Mesodermal cell (in vitro differentiated cells): ENCODE data around the gene OAF.

Source experiments
- H3K27ac ChIP-seq: 2 replicates; pipeline ENCODE4 v1.7.0; 2013; ENCODE audit warnings: mild to moderate bottlenecking, low read depth, low read length, moderate library complexity; ENCODE audit not compliant: severe bottlenecking
- H3K36me3 ChIP-seq: 2 replicates; pipeline ENCODE4 v1.7.1; 2013; ENCODE audit warnings: mild to moderate bottlenecking, low read length, moderate library complexity; ENCODE audit not compliant: control insufficient read depth, insufficient read depth
- H3K4me1 ChIP-seq: one replicate; pipeline ENCODE4 v1.7.1; 2013; ENCODE audit warnings: mild to moderate bottlenecking, low read length; ENCODE audit not compliant: insufficient read depth, control insufficient read depth, poor library complexity, severe bottlenecking
- H3K4me3 ChIP-seq: 2 replicates; pipeline ENCODE4 v1.7.0; 2013; ENCODE audit warnings: low read length, control low read depth, mild to moderate bottlenecking; ENCODE audit not compliant: insufficient read depth, poor library complexity, severe bottlenecking; ENCODE audit errors: extremely low read depth
- H3K9me3 ChIP-seq: 2 replicates; pipeline ENCODE4 v1.7.1; 2013; ENCODE audit warnings: mild to moderate bottlenecking, low read length, moderate library complexity; ENCODE audit not compliant: control insufficient read depth
- WGBS, 2 experiments: methylation state at CpG; one replicate each; pipeline ENCODE4 v1.1.5; 2013; ENCODE audit warnings: missing lambda C conversion rate in 2 of 2; ENCODE audit not compliant: insufficient coverage in 2 of 2; 5-methylcytosine and 5-hydroxymethylcytosine counted together

Gene OAF

DNA sequence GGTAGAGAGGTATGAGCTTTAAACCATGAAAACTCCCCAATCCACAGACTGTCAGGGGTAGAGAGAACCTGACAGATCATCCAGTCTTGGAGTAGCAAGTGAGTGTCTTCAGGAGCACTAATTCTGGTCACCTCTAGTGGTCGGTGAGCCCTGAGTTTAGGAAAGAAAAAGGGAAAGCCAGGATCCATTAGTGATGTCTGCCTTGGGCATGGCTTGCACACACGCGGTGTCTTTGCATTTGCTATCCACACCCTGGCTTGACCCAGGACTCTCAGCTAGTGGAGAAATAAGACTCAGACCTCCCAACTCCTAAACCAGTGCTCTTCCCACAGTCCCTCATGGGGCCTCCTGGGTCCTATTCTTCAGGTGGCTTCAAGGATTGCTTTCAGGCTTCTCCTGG, 48.4 kb downstream of the OAF start:
- Histone ChIP-seq H3K27ac (no peak overlapping the region), H3K9me3 (no peaks in the 10 kb centered on the region), H3K4me3 (no peak overlapping the region), H3K36me3 (no peaks in the 10 kb centered on the region), H3K4me1 (no peaks in the 10 kb centered on the region)
- 88 to 89% methylated on average over 3 of the region's 3 CpGs for WGBS, 2 experiments

- 81 to 91% methylated on average over 2 to 3 of the region's 7 CpGs for WGBS, 2 experiments
- Histone ChIP-seq H3K9me3 (no peaks in the 10 kb centered on the region), H3K36me3 (no peaks in the 10 kb centered on the region), H3K4me1 (no peaks in the 10 kb centered on the region), H3K4me3 (no peak overlapping the region), H3K27ac (no peak overlapping the region)
Measured at GRCh38 chr11:120259988-120260565, 49.2 kb downstream of the OAF start.

DNA sequence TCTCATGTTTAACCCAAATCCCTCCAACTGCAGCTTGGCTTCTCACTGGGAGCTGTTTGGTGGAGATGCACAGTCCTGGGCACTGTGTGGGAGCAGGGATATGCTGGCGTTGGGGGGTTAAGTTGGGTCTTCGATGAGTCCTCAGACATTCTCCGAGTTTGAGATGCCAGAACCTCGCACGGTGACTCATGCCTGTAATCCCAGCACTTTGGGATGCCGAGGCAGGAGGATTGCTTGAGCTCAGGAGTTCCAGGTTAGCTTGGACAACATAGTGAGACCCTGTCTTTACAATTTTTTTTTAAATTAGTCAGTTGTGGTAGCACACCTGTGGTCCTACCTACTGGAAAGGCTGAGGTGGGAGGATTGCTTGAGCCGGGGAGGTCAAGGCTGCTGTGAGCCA, 49.8 kb downstream of the OAF start:
- Histone ChIP-seq H3K27ac (no peak overlapping the region), H3K9me3 (no peaks in the 10 kb centered on the region), H3K4me1 (no peaks in the 10 kb centered on the region), H3K4me3 (no peak overlapping the region), H3K36me3 (no peaks in the 10 kb centered on the region)
- WGBS, 2 experiments = 86 to 92% methylated on average over 7 of the region's 7 CpGs

GRCh38 chr11:120261321-120261720, 50.5 kb downstream of the OAF start:
- no peak overlapping the region for H3K27ac ChIP-seq
- H3K9me3 ChIP-seq = no peaks in the 10 kb centered on the region
- no peaks in the 10 kb centered on the region for H3K36me3 ChIP-seq
- no peak overlapping the region for H3K4me3 ChIP-seq
- H3K4me1 ChIP-seq = no peaks in the 10 kb centered on the region

- Histone ChIP-seq H3K4me3 (no peak overlapping the region), H3K9me3 (no peaks in the 10 kb centered on the region), H3K4me1 (no peaks in the 10 kb centered on the region), H3K27ac (no peak overlapping the region), H3K36me3 (no peaks in the 10 kb centered on the region)
- WGBS, 2 experiments = 100% methylated on average over 3 of the region's 3 CpGs; no CpG with 5 or more reads in 1 of the 2 experiments
Measured at GRCh38 chr11:120261931-120262330, 51.1 kb downstream of the OAF start.

DNA sequence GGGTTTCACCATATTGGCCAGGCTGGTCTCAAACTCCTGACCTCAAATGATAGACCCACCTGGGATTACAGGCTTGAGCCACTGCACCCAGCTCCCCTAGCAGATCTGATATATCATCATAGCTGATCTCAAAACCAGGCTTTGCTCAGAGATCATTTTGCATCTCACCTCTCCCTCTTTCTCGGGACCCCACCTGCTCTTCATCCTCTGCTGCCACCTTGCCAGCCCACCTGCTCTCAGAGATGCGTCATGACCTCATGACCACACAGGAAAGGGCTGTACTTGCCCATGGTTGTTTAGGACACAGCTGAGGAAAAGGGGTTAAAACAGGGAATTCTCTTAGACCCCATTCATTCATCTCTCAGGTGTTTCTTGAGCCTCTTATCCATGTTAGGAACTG, 56.5 kb downstream of the OAF start:
- Histone ChIP-seq H3K4me3 (no peak overlapping the region), H3K4me1 (no peaks in the 10 kb centered on the region), H3K27ac (no peak overlapping the region), H3K36me3 (no peaks in the 10 kb centered on the region), H3K9me3 (no peaks in the 10 kb centered on the region)
- 92 to 93% methylated on average over 2 of the region's 2 CpGs for WGBS, 2 experiments

GRCh38 chr11:120268686-120269085, 57.9 kb downstream of the OAF start:
- no peak overlapping the region for H3K4me3 ChIP-seq
- 83 to 93% methylated on average over 3 to 5 of the region's 5 CpGs for WGBS, 2 experiments
- no peak overlapping the region for H3K27ac ChIP-seq

DNA sequence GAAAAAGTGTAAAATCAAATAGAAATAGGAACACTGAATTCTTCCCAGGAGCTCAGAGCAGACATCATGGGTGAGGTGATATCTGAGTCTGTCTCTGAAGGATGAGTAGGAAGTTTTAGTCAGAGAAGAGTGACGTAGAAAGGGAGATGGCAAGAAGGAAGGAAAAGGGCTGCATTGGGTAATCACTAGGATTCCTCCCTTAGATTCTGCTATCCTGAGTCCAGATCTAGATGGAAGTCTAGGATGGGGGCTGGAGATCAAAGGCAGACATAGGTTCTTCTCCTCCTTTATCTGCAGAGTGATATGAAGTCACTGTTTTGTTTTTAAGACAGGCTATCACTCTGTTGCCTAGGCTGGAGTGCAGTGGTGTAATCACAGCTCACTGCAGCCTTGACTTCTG, 59.6 kb downstream of the OAF start:
- 78 to 86% methylated on average over 1 of the region's 1 CpG for WGBS, 2 experiments
- Histone ChIP-seq H3K9me3 (no peaks in the 10 kb centered on the region), H3K4me3 (no peak overlapping the region), H3K36me3 (no peaks in the 10 kb centered on the region), H3K4me1 (peaks cover 4% of the 10 kb centered on the region), H3K27ac (no peak overlapping the region)

More at GRCh38 chr11:120268686-120269085, 57.9 kb downstream of the OAF start:
- Histone ChIP-seq H3K4me1 (peaks cover 4% of the 10 kb centered on the region), H3K9me3 (no peaks in the 10 kb centered on the region), H3K36me3 (no peaks in the 10 kb centered on the region)

DNA sequence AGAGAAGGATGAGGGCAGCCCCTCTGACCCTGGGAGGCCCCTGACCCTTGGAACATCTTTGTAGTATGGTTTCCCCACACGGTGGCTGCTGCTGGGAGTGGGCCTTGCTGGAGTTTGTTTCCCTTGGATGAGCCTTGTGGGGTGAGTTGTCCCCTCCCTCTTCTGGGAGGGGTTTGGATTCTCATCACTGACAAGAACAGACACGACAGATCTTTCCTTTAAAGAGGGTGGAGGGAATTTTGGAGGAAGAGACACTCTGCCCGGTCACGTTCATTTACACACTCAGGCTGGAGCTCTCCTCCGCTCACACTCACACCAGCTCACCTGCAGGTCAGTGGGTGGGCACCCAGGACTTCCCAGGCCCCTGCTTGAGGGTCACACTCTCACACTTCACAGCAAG, 60.8 kb downstream of the OAF start:
- H3K27ac ChIP-seq = no peak overlapping the region
- H3K36me3 ChIP-seq = no peaks in the 10 kb centered on the region
- whole genome bisulfite sequencing, 2 experiments = 86% methylated on average over 1 to 4 of the region's 5 CpGs
- peaks cover 4% of the 10 kb centered on the region for H3K4me1 ChIP-seq
- H3K4me3 ChIP-seq = no peak overlapping the region
- H3K9me3 ChIP-seq = no peaks in the 10 kb centered on the region

- Histone ChIP-seq H3K27ac (no peak overlapping the region), H3K9me3 (no peaks in the 10 kb centered on the region), H3K4me1 (peaks cover 4% of the 10 kb centered on the region), H3K4me3 (no peak overlapping the region), H3K36me3 (no peaks in the 10 kb centered on the region)
- 94 to 100% methylated on average over 1 to 2 of the region's 2 CpGs for WGBS, 2 experiments
Measured at GRCh38 chr11:120272303-120272702, 61.5 kb downstream of the OAF start.

GRCh38 chr11:120273432-120273831, 62.6 kb downstream of the OAF start:
- Histone ChIP-seq H3K27ac (no peak overlapping the region), H3K4me1 (peaks cover 4% of the 10 kb centered on the region), H3K4me3 (no peak overlapping the region), H3K36me3 (no peaks in the 10 kb centered on the region), H3K9me3 (no peaks in the 10 kb centered on the region)
- 86 to 100% methylated on average over 2 of the region's 2 CpGs for WGBS, 2 experiments
